IPS DF 6.9 (cell line): ENCODE data around the gene SMG6.

Experiments
- DNase-seq: peaks from one replicate; pipeline ENCODE4 v3.0.0-alpha.2; 2013; ENCODE audit warnings: low read depth, low spot score
- H3K27ac ChIP-seq: one replicate; pipeline ENCODE4 v1.5.1; 2013; ENCODE audit warnings: low read length, control low read depth
- H3K27me3 ChIP-seq: 2 replicates; pipeline ENCODE4 v1.6.1; 2013; ENCODE audit warnings: mild to moderate bottlenecking, low read length; ENCODE audit not compliant: control insufficient read depth, insufficient read depth
- H3K36me3 ChIP-seq: 2 replicates; pipeline ENCODE4 v1.6.1; 2013; ENCODE audit warnings: low read length; ENCODE audit not compliant: control insufficient read depth, insufficient read depth
- H3K4me1 ChIP-seq: 2 replicates; pipeline ENCODE4 v1.6.1; 2013; ENCODE audit warnings: low read length; ENCODE audit not compliant: control insufficient read depth, insufficient read depth
- H3K4me3 ChIP-seq: 2 replicates; pipeline ENCODE4 v1.5.1; 2013; ENCODE audit warnings: mild to moderate bottlenecking, low read length
- H3K9me3 ChIP-seq: 2 replicates; pipeline ENCODE4 v1.6.1; 2013; ENCODE audit warnings: low read length, inconsistent platforms; ENCODE audit not compliant: control insufficient read depth, insufficient read depth
- WGBS: extraction: QIAGEN DNeasy Blood & Tissue Kit; methylation state at CpG from one replicate; pipeline ENCODE4 v1.1.7; 2013; ENCODE audit warnings: mixed read lengths, missing lambda C conversion rate; ENCODE audit not compliant: insufficient read length, insufficient coverage; 5-methylcytosine and 5-hydroxymethylcytosine counted together

SMG6 gene

DNA sequence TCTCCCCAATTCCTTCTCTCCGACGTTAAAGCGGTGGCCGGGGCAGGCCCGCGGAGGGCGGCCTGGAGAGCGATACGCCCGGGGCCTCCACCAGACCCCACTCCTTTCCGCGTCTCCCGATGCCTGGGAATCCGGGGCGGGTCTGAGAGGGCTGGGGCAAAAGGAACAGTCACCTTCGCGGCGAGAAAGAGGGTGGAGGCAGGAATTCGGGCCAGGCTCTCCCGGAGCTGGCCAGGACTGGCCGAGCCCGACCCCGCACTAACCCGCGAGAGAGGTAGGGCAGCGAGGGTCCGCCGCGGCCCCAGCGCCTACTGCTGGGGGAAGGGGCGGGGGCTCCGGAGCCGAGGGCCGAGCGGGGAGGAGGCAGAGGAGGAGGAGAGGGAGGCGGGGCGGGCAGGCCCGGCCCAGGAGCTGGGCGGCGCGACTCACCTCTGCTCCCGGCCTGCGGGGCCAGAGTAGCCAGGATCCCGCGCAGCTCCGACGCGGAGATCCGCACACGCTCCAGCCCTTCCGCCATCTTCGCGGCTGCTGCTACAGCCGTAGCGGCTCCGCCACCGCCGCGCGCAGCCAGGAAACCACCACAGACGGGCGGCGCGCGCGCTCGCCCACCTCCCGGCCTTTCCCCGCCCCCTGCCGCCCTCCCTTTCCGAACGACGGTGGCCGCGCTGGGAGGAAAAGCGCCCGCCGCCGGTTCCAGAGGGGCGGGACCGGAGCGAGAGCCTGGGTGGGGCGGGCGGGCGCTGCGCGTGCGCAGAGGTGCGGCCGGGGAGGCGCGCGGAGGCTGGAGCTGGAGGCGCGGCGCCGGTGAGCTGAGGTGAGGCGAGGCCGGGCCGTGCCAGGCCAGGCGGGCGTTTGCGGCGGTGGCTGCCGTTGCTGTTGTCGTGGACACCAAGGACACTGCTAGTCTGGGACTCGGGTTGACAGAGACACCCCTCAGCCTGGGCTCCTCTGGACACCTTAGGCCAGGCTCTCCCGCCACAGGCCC lies at the start of gene SMG6, which contains the start of gene SRR:
SMG6 (minus strand) TSS at position 582 of the 985 bp plus-strand sequence; CDS start at position 517, 65 bp downstream.
SRR (plus strand) TSS at position 747 of the 985 bp plus-strand sequence. CDS start 11,611 bp downstream, outside the sequence.
- no peak within 1 kb of the TSS for H3K27ac ChIP-seq
- peak; percentile 47 for DNase-seq
- no CpG with 5 or more reads among the region's 108 CpGs for WGBS
- H3K36me3 ChIP-seq: peaks cover 6% of the 10 kb centered on the region
- H3K27me3 ChIP-seq: no peaks in the 10 kb centered on the region
- no peaks in the 10 kb centered on the region for H3K9me3 ChIP-seq
- no peaks in the 10 kb centered on the region for H3K4me1 ChIP-seq
- H3K4me3 ChIP-seq: peak within 1 kb of the TSS; percentile 86

- Histone ChIP-seq H3K4me3 (no peak overlapping the region), H3K4me1 (peaks cover 5% of the 10 kb centered on the region; the same call in 1 of the 2 replicates), H3K36me3 (no peaks in the 10 kb centered on the region), H3K27me3 (no peaks in the 10 kb centered on the region), H3K9me3 (no peaks in the 10 kb centered on the region), H3K27ac (no peak overlapping the region)
- no peak for DNase-seq
- no CpG with 5 or more reads among the region's 6 CpGs for WGBS
These were observed 47.7 kb upstream of the SMG6 start for GRCh38 chr17:2351269-2351668.

DNA sequence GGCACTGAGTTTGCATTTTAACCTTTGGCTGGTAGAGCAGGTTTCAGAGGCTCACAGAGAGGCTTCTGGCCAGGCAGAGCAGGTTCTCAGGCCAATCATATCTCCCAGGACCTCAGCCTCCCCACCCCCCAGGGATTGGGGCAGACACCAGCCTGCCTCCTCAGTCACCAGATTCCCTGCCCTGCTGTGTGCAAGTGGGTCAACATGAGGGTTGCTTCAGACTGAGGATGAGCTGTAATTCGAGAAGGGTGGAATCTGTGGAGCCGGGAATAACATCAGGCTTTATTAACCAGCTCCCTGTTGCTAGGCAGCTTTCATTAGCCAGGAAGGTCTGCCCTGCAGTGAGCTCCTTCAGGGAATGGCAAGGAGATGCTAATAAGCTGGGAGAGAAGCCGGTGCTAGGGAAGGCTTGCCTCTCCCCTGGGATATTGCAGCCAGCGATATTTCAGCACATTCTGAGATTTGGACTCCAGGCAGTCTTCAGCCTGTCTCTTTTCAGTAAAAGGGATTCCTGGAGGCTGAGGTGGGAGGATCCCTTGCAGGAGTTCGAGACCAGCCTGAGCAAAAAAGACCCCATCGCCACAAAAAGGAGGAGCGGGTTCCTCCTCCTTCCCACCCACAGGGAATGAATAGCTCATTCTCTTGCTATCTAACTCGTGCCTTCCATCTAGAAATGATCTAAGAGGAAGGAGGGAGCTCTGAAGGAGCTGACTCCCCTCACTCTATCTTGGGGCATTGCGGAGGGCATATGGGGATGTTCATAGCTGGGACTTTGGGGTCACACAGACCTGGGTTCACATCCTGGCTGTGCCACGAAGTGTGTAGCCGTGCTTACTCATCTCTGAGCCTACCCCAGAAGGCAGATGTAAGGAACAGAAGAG lies 44.5 kb upstream of the SMG6 start:
- Histone ChIP-seq H3K4me1 (peaks cover 5% of the 10 kb centered on the region; the same call in 1 of the 2 replicates), H3K27ac (peak overlapping the region; percentile 24), H3K4me3 (no peak overlapping the region), H3K9me3 (no peaks in the 10 kb centered on the region), H3K36me3 (no peaks in the 10 kb centered on the region), H3K27me3 (no peaks in the 10 kb centered on the region)
- DNase-seq: peak; percentile 92
- WGBS: no CpG with 5 or more reads among the region's 11 CpGs

GRCh38 chr17:2346475-2346874 lies 42.9 kb upstream of the SMG6 start:
- no CpG with 5 or more reads among the region's 8 CpGs for WGBS
- H3K36me3 ChIP-seq: no peaks in the 10 kb centered on the region

DNA sequence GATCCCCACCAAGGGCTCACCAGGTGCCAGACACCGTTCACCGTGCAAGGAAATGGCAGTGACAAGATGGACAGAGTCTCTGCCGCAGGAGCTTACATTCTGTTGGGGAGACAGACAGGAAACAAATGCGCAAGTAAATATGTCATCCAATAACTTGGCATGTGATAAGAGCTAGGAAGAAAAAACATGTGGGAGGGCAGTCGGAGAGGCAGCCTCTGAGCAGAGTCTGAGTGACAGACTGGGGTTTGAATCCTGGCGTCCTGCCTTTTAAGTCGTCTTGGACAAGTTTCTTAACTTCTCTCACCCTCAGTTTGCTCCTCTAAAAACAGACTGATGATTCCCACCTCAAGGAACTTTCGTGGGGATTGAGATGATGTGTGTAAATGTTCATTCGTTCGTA lies 40.9 kb upstream of the SMG6 start:
- no peak overlapping the region for H3K4me3 ChIP-seq
- no peaks in the 10 kb centered on the region for H3K36me3 ChIP-seq
- no peak overlapping the region for H3K27ac ChIP-seq
- no peaks in the 10 kb centered on the region for H3K9me3 ChIP-seq
- no CpG with 5 or more reads among the region's 10 CpGs for WGBS
- no peak for DNase-seq
- peaks cover 3% of the 10 kb centered on the region; the same call in 1 of the 2 replicates for H3K4me1 ChIP-seq
- H3K27me3 ChIP-seq: no peaks in the 10 kb centered on the region

More at GRCh38 chr17:2346475-2346874, 42.9 kb upstream of the SMG6 start:
- peaks cover 3% of the 10 kb centered on the region; the same call in 1 of the 2 replicates for H3K4me1 ChIP-seq
- no peak for DNase-seq
- H3K9me3 ChIP-seq: no peaks in the 10 kb centered on the region
- no peak overlapping the region for H3K4me3 ChIP-seq
- H3K27ac ChIP-seq: no peak overlapping the region
- no peaks in the 10 kb centered on the region for H3K27me3 ChIP-seq

- Histone ChIP-seq H3K36me3 (no peaks in the 10 kb centered on the region), H3K27ac (no peak overlapping the region), H3K27me3 (no peaks in the 10 kb centered on the region), H3K9me3 (no peaks in the 10 kb centered on the region), H3K4me1 (peaks cover 2% of the 10 kb centered on the region; the same call in 1 of the 2 replicates), H3K4me3 (no peak overlapping the region)
- WGBS: no CpG with 5 or more reads among the region's 5 CpGs
- no peak for DNase-seq
These were observed 39.8 kb upstream of the SMG6 start for GRCh38 chr17:2343421-2343820.

DNA sequence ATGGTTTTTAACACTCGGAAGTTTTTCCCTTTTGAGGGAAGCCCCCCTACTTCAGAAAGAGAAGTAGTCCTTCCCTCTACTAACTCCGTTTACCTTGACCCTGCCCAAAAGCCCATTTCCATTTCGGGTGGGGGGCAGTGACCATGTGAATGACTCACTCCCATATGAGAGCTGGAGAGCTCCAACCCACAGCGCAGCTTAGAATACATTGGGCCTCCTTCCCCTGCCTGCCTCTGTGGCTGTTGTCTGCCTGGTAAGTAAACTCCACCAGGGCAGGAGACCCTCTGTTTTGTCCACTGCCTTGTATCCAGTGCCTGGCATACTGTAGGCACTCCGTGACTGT lies 34.7 kb upstream of the SMG6 start:
- no peaks in the 10 kb centered on the region; the same call in 1 of the 2 replicates for H3K4me1 ChIP-seq
- peak overlapping the region; percentile 94; the same call in 1 of the 2 replicates for H3K4me3 ChIP-seq
- H3K27me3 ChIP-seq: no peaks in the 10 kb centered on the region
- peaks cover 17% of the 10 kb centered on the region; the same call in 1 of the 2 replicates for H3K36me3 ChIP-seq
- no CpG with 5 or more reads among the region's 5 CpGs for WGBS
- DNase-seq: no peak
- no peak overlapping the region for H3K27ac ChIP-seq
- no peaks in the 10 kb centered on the region for H3K9me3 ChIP-seq

GRCh38 chr17:2337544-2338314 lies 34.1 kb upstream of the SMG6 start:
- H3K27ac ChIP-seq: no peak overlapping the region
- DNase-seq: no peak
- peaks cover 22% of the 10 kb centered on the region; the same call in 1 of the 2 replicates for H3K36me3 ChIP-seq
- H3K4me1 ChIP-seq: no peaks in the 10 kb centered on the region; the same call in 1 of the 2 replicates
- no peaks in the 10 kb centered on the region for H3K9me3 ChIP-seq
- H3K4me3 ChIP-seq: peak overlapping the region; percentile 94; the same call in 1 of the 2 replicates
- no peaks in the 10 kb centered on the region for H3K27me3 ChIP-seq
- no CpG with 5 or more reads among the region's 92 CpGs for WGBS

GRCh38 chr17:2336852-2337543 lies 33.4 kb upstream of the SMG6 start, which contains the start of gene SGSM2:
Gene SGSM2 (plus strand): TSS chr17:2337501. CDS start chr17:2337689, 188 bp downstream.
- Histone ChIP-seq H3K36me3 (peaks cover 23% of the 10 kb centered on the region; the same call in 1 of the 2 replicates), H3K9me3 (no peaks in the 10 kb centered on the region), H3K27me3 (no peaks in the 10 kb centered on the region), H3K27ac (no peak within 1 kb of the TSS), H3K4me1 (no peaks in the 10 kb centered on the region; the same call in 1 of the 2 replicates), H3K4me3 (peak within 1 kb of the TSS; percentile 94; the same call in 1 of the 2 replicates)
- no peak for DNase-seq
- no CpG with 5 or more reads among the region's 77 CpGs for WGBS
